Neural cell (in vitro differentiated cells): ENCODE results near the gene TPT1. TPM values are rescaled to one million over a fixed set of nuclear protein-coding genes. Genes with fewer than 3 reads are reported as not detected.

Experiments
- H2AFZ ChIP-seq: fragments of 200-600, 300-800 bp; sonication (generic), shearing (Covaris generic); 2 replicates; pipeline ENCODE4 v1.6.0; 2014; ENCODE audit warnings: low read depth, mild to moderate bottlenecking, antibody characterized with exemption, low read length, moderate library complexity
- H3F3A ChIP-seq: fragments of 200-600 bp; shearing (Covaris generic); 2 replicates; pipeline ENCODE4 v1.6.1; 2016; ENCODE audit warnings: mild to moderate bottlenecking, moderate library complexity, mixed read lengths, antibody characterized with exemption, low read length; ENCODE audit not compliant: insufficient read depth, poor library complexity, severe bottlenecking
- H3K27ac ChIP-seq: fragments of 200-600, 300-800 bp; sonication (generic), shearing (Covaris generic); 2 replicates; pipeline ENCODE4 v1.5.1; 2014; ENCODE audit warnings: mild to moderate bottlenecking, low read length, moderate library complexity
- H3K27me3 ChIP-seq: fragments of 300-800, 200-600 bp; sonication (generic), shearing (Covaris generic); 2 replicates; pipeline ENCODE4 v1.6.0; 2014; ENCODE audit warnings: mild to moderate bottlenecking, low read depth, low read length, moderate library complexity; ENCODE audit not compliant: insufficient read depth
- H3K36me3 ChIP-seq: fragments of 300-800, 200-600 bp; sonication (generic), shearing (Covaris generic); 2 replicates; pipeline ENCODE4 v1.5.1; 2014; ENCODE audit warnings: mild to moderate bottlenecking, antibody characterized with exemption, low read length, moderate library complexity; ENCODE audit not compliant: insufficient read depth
- H3K4me2 ChIP-seq: fragments of 300-800, 200-600 bp; sonication (generic), shearing (Covaris generic); 2 replicates; pipeline ENCODE4 v1.6.0; 2014; ENCODE audit warnings: mild to moderate bottlenecking, low read length
- H3K4me3 ChIP-seq: fragments of 300-800, 200-600 bp; sonication (generic), shearing (Covaris generic); 2 replicates; pipeline ENCODE4 v1.5.1; 2014; ENCODE audit warnings: mild to moderate bottlenecking, low read length, moderate library complexity
- H3K79me2 ChIP-seq: fragments of 200-600 bp; shearing (Covaris generic); replicated peaks from 2 replicates; pipeline ENCODE4 v1.6.0; 2014; ENCODE audit warnings: mild to moderate bottlenecking, low read length, moderate library complexity; ENCODE audit not compliant: insufficient read depth
- H3K9ac ChIP-seq: fragments of 300-800, 200-600 bp; sonication (generic), shearing (Covaris generic); 2 replicates; pipeline ENCODE4 v1.6.1; 2016; ENCODE audit warnings: mild to moderate bottlenecking, low read length, mixed read lengths
- H3K9me2 ChIP-seq: fragments of 200-600 bp; shearing (Covaris generic); 2 replicates; pipeline ENCODE4 v1.6.1; 2016; ENCODE audit warnings: mild to moderate bottlenecking, low read length, mixed read lengths; ENCODE audit not compliant: insufficient read depth
- H3K9me3 ChIP-seq: fragments of 200-600, 300-800 bp; sonication (generic), shearing (Covaris generic); 2 replicates; pipeline ENCODE4 v1.6.1; 2016; ENCODE audit warnings: mild to moderate bottlenecking, mixed run types, low read length, moderate library complexity, mixed read lengths
- H4K20me1 ChIP-seq: fragments of 200-600 bp; shearing (Covaris generic); 2 replicates; pipeline ENCODE4 v1.6.1; 2016; ENCODE audit warnings: mild to moderate bottlenecking, mixed run types; ENCODE audit not compliant: insufficient read depth
- CTCF ChIP-seq: fragments of 450-650 bp; IDR thresholded peaks from 2 replicates; pipeline ENCODE4 v1.5.1; 2014; ENCODE audit warnings: antibody characterized with exemption, mild to moderate bottlenecking, moderate library complexity; ENCODE audit not compliant: poor library complexity, severe bottlenecking
- EP300 ChIP-seq: fragments of 450-650 bp; conservative IDR thresholded peaks from 2 replicates; pipeline ENCODE4 v1.6.1; 2014; ENCODE audit warnings: antibody characterized with exemption, mild to moderate bottlenecking, moderate library complexity; ENCODE audit not compliant: poor library complexity, severe bottlenecking
- EZH2 ChIP-seq: fragments of 200-600, 300-800 bp; shearing (Covaris generic), sonication (generic); IDR thresholded peaks from 2 replicates; pipeline ENCODE4 v1.6.1; 2014; ENCODE audit warnings: antibody characterized with exemption, low read length, borderline replicate concordance, mild to moderate bottlenecking; ENCODE audit not compliant: insufficient read depth, poor library complexity, severe bottlenecking
- MXI1 ChIP-seq: fragments of 450-650 bp; conservative IDR thresholded peaks from 2 replicates; pipeline ENCODE4 v1.6.1; 2014; ENCODE audit warnings: antibody characterized with exemption, mild to moderate bottlenecking; ENCODE audit not compliant: poor library complexity, severe bottlenecking
- POLR2AphosphoS5 ChIP-seq: IDR thresholded peaks from 2 replicates; pipeline ENCODE4 v1.6.1; 2012
- RAD21 ChIP-seq: fragments of 450-650 bp; conservative IDR thresholded peaks from 2 replicates; pipeline ENCODE4 v1.6.1; 2014; ENCODE audit warnings: antibody characterized with exemption, mild to moderate bottlenecking, moderate library complexity
- REST ChIP-seq: IDR thresholded peaks from 2 replicates; pipeline ENCODE4 v1.6.1; 2012; ENCODE audit warnings: borderline replicate concordance
- SMC3 ChIP-seq: fragments of 450-650 bp; conservative IDR thresholded peaks from 2 replicates; pipeline ENCODE4 v1.6.1; 2014; ENCODE audit warnings: antibody characterized with exemption, mild to moderate bottlenecking, moderate library complexity; ENCODE audit not compliant: poor library complexity
- TAF1 ChIP-seq: IDR thresholded peaks from 2 replicates; pipeline ENCODE4 v1.6.1; 2012; ENCODE audit warnings: low read depth
- polyA plus RNA-seq: library from polyadenylated mRNA; depleted of rRNA; stranded (reverse); fragments of >200 nt; gene quantifications from 2 replicates; pipeline ENCODE4 v1.2.3, GENCODE V29; 2014

The TPT1 gene
- polyA plus RNA-seq, 1 donor from 2014 or later, result 2,071 TPM

- Histone ChIP-seq H3K9me3 (no peaks in the 10 kb centered on the region), H3K4me2 (peak overlapping the region; percentile 33), H3K27ac (peak overlapping the region; percentile 72), H4K20me1 (peaks cover 3% of the 10 kb centered on the region), H3K27me3 (no peaks in the 10 kb centered on the region), H3K4me3 (peak overlapping the region; percentile 93), H2AFZ (peak overlapping the region; percentile 98), H3K36me3 (peaks cover 10% of the 10 kb centered on the region), H3K79me2 (peaks cover 44% of the 10 kb centered on the region), H3K9me2 (no peaks in the 10 kb centered on the region), H3F3A (peaks cover 5% of the 10 kb centered on the region), H3K9ac (peak overlapping the region; percentile 90)
- TF ChIP-seq EZH2, result no peak
- TF ChIP-seq TAF1, result no peak
- TF ChIP-seq EP300, result no peak
- no peak for TF ChIP-seq SMC3
- no peak for TF ChIP-seq REST
- TF ChIP-seq CTCF, result no peak
- peak; percentile 24 for TF ChIP-seq MXI1
- TF ChIP-seq POLR2AphosphoS5, result no peak
Measured at GRCh38 chr13:45341799-45342500, 967 bp upstream of the TPT1 start.

GRCh38 chr13:45340422-45341033, 455 bp downstream of the TPT1 start:
- peak; percentile 73 for TF ChIP-seq SMC3
- peak; percentile 58 for TF ChIP-seq RAD21
- peak; percentile 77 for TF ChIP-seq MXI1
- peak; percentile 72 for TF ChIP-seq CTCF
- TF ChIP-seq POLR2AphosphoS5, result no peak
- no peak for TF ChIP-seq EZH2
- no peak for TF ChIP-seq EP300
- TF ChIP-seq REST, result no peak
- TF ChIP-seq TAF1, result peak; percentile 17
- peak overlapping the region; percentile 53 for H3K4me2 ChIP-seq
- H3K79me2 ChIP-seq, result peaks cover 44% of the 10 kb centered on the region
- H2AFZ ChIP-seq, result peak overlapping the region; percentile 66
- no peaks in the 10 kb centered on the region for H3K27me3 ChIP-seq
- H3K27ac ChIP-seq, result peak overlapping the region; percentile 94
- H3F3A ChIP-seq, result peaks cover 5% of the 10 kb centered on the region
- peaks cover 3% of the 10 kb centered on the region for H4K20me1 ChIP-seq
- peak overlapping the region; percentile 93 for H3K4me3 ChIP-seq
- H3K9me2 ChIP-seq, result no peaks in the 10 kb centered on the region
- H3K9me3 ChIP-seq, result no peaks in the 10 kb centered on the region
- H3K36me3 ChIP-seq, result peaks cover 10% of the 10 kb centered on the region
- peak overlapping the region; percentile 99 for H3K9ac ChIP-seq
